GM12878 (cell line): ENCODE results near the gene DHX38. TPM values are rescaled to one million over a fixed set of nuclear protein-coding genes. Genes with fewer than 3 reads are reported as not detected.

ENCODE experiments used
- HDAC2 ChIP-seq: fragments of 200-600 bp; sonication (generic); IDR thresholded peaks from 2 replicates; pipeline ENCODE4 v1.6.1; 2017
- HDAC6 ChIP-seq: fragments of 200-600 bp; sonication (generic); IDR thresholded peaks from one replicate; pipeline ENCODE4 v1.8.0; 2017; ENCODE audit warnings: antibody characterized with exemption; ENCODE audit not compliant: unreplicated experiment
- RELB ChIP-seq: fragments of 450-650 bp; IDR thresholded peaks from 2 replicates; pipeline ENCODE4 v1.6.1; 2017; ENCODE audit warnings: low read depth, mild to moderate bottlenecking, moderate library complexity
- SP1 ChIP-seq: IDR thresholded peaks from one replicate; pipeline ENCODE4 v1.6.1; 2011; ENCODE audit warnings: low read depth, low read length
- TAF1 ChIP-seq: IDR thresholded peaks from 2 replicates; pipeline ENCODE4 v1.6.1; 2011; ENCODE audit warnings: mild to moderate bottlenecking, low read depth, low read length, borderline replicate concordance
- ZNF592 ChIP-seq: fragments of 450-650 bp; IDR thresholded peaks from 2 replicates; pipeline ENCODE4 v1.6.1; 2017; ENCODE audit warnings: mild to moderate bottlenecking, moderate library complexity
- polyA plus RNA-seq, 11 experiments: library from polyadenylated mRNA; depleted of rRNA in 4 of 11; unstranded in 6 of 11; stranded (reverse) in 5 of 11; fragments of >200 nt; fragmentation: Nextera tagmentation in 4 of 11; fragmentation: Illumina TruSeq in 1 of 11; extraction: Ambion mirVana in 4 of 11; extraction: Trizol in 1 of 11; gene quantifications; 1 replicate in 1 of 11; 2 replicates in 10 of 11; pipeline versions ENCODE4 v1.2.1 to v1.2.3, GENCODE V29; 2011 to 2016; ENCODE audit warnings: inconsistent platforms in 2 of 11, missing spikeins in 2 of 11, low read depth in 1 of 11
- total RNA-seq, 4 experiments: library from RNA; depleted of rRNA in 3 of 4; stranded (reverse); fragments of >200 nt in 3 of 4; fragmentation: Illumina TruSeq in 1 of 4; extraction: Trizol in 1 of 4; gene quantifications; 2 replicates each; pipeline versions ENCODE4 v1.2.1 to v1.2.3, GENCODE V29; 2013 to 2021
- TF ChIP-seq, protein P1 (sequence below): IDR thresholded peaks from 2 replicates; pipeline ENCODE4 v1.6.1; 2012; ENCODE audit warnings: low read depth, low read length, improper control_type of control experiment

DHX38 gene
- total and polyA plus RNA-seq, 10 of the 15 experiments (the other 5 are each of a cell fraction or from before 2014, with no cell fraction given), result 2.1 to 67.8 (median 43.2) TPM

- TF ChIP-seq HDAC6 (no peak), HDAC2 (no peak), ZNF592 (no peak), RELB (no peak), TAF1 (no peak), SP1 (no peak)
- TF ChIP-seq, protein P1, sequence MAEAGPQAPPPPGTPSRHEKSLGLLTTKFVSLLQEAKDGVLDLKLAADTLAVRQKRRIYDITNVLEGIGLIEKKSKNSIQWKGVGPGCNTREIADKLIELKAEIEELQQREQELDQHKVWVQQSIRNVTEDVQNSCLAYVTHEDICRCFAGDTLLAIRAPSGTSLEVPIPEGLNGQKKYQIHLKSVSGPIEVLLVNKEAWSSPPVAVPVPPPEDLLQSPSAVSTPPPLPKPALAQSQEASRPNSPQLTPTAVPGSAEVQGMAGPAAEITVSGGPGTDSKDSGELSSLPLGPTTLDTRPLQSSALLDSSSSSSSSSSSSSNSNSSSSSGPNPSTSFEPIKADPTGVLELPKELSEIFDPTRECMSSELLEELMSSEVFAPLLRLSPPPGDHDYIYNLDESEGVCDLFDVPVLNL, result no peak
Observed at GRCh38 chr16:72109966-72110530, 16.4 kb downstream of the DHX38 start (continued).
